Mucosa of rectum (tissue), 2 donors: Measurements from ENCODE around the gene AIM2.
"Not testable (repeated sequence)": the region's sequence is repeated elsewhere in the genome, so short reads cannot be mapped to it uniquely, and the experiment has no call there.

Source experiments
- H3K27ac ChIP-seq, 2 donors: one replicate each; pipeline ENCODE4 v1.7.0; 2013; ENCODE audit warnings: inconsistent platforms in 2 of 2, low read depth in 2 of 2, low read length in 2 of 2
- H3K27me3 ChIP-seq, 2 donors: one replicate each; pipeline ENCODE4 v1.7.0; 2013; ENCODE audit warnings: low read length in 2 of 2; ENCODE audit not compliant: control insufficient read depth in 2 of 2, insufficient read depth in 2 of 2
- H3K36me3 ChIP-seq, 2 donors: one replicate each; pipeline ENCODE4 v1.7.0; 2013; ENCODE audit warnings: low read length in 2 of 2; ENCODE audit not compliant: control insufficient read depth in 2 of 2, insufficient read depth in 2 of 2
- H3K4me1 ChIP-seq, 2 donors: one replicate each; pipeline ENCODE4 v1.7.0; 2013; ENCODE audit warnings: low read length in 2 of 2, mild to moderate bottlenecking in 1 of 2; ENCODE audit not compliant: control insufficient read depth in 2 of 2, insufficient read depth in 2 of 2
- H3K4me3 ChIP-seq, 2 donors: one replicate each; pipeline ENCODE4 v1.7.0; 2013; ENCODE audit warnings: low read length in 2 of 2
- H3K9ac ChIP-seq, 2 donors: one replicate each; pipeline ENCODE4 v1.7.0; 2013; ENCODE audit warnings: low read length in 2 of 2, low read depth in 1 of 2, mild to moderate bottlenecking in 1 of 2
- H3K9me3 ChIP-seq, 2 donors: one replicate each; pipeline ENCODE4 v1.7.0; 2013; ENCODE audit warnings: low read length in 2 of 2; ENCODE audit not compliant: control insufficient read depth in 2 of 2
- donor health status: healthy.
- donor health status: Normal muscosa, but diverticular disease.

The AIM2 gene

DNA sequence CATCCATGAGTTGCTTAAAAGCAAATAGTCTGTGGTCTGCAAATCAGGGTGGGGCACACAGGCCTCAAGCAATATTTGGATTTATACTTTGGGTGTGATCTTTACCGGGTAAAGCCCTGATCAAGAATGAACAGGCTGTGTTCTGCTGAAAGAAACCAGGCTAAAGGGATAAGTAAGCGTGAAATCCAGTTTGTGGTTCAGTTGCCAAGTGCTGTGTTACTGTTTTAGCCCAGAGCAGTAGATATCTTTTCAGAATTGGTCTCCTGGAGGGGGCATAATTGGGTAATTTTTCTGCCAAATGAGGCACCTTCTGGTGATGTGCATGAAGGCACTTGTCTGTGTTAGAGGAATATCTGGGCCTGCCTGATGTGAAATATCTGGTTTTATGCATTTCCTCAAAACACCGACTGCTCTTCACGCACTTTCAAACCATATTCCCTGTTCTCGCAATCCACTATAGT, 21.4 kb downstream of the AIM2 start:
- Histone ChIP-seq H3K36me3 (peaks cover 33 to 36% of the 10 kb centered on the region in 2 donors), H3K4me3 (no peak overlapping the region), H3K4me1 (no peaks in the 10 kb centered on the region), H3K27me3 (no peaks in the 10 kb centered on the region), H3K9ac (no peak overlapping the region), H3K9me3 (no peaks in the 10 kb centered on the region), H3K27ac (no peak overlapping the region)

DNA sequence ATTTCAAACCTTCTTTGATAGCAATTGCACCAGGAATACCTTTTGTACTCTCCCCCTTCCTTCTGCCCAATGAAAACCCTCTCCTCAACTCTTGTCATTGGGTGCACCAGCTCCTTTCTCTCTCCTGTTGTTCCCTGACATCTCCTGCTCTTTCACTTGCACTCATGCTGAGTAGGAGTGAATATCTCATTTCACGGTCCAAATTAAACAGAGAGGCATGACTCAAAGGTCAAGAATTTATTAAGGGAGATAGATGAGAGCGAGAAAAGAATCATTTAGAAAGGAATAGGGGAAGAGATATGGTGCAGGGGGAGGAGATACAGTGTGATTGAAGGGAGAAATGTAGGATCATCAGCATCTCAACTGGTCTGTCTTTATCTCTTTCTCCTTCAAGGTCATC, 22.1 kb downstream of the AIM2 start:
- Histone ChIP-seq H3K4me3 (no peak overlapping the region), H3K27ac (no peak overlapping the region), H3K9me3 (no peaks in the 10 kb centered on the region), H3K9ac (no peak overlapping the region), H3K36me3 (peaks cover 35 to 38% of the 10 kb centered on the region in 2 donors), H3K4me1 (no peaks in the 10 kb centered on the region), H3K27me3 (no peaks in the 10 kb centered on the region)

DNA sequence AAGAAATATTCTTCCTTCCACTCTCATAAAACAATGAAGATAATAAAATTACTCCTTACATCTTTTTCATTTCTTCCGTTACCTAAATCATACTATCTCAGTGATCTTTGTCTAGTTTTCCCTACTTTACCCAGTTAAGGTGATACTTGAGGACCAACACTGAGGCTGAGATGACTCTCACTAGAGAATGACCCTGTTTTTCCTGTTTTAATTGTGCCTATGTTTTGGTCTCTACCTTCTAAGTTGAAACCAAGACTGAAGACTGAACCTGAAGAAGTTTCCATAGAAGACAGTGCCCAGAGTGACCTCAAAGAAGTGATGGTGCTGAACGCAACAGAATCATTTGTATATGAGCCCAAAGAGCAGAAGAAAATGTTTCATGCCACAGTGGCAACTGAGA, 25.1 kb downstream of the AIM2 start:
- no peaks in the 10 kb centered on the region for H3K9me3 ChIP-seq
- no peaks in the 10 kb centered on the region for H3K27me3 ChIP-seq
- no peak overlapping the region for H3K4me3 ChIP-seq
- H3K27ac ChIP-seq = no peak overlapping the region
- H3K36me3 ChIP-seq = peaks cover 40 to 42% of the 10 kb centered on the region in 2 donors
- H3K9ac ChIP-seq = no peak overlapping the region
- no peaks in the 10 kb centered on the region for H3K4me1 ChIP-seq

DNA sequence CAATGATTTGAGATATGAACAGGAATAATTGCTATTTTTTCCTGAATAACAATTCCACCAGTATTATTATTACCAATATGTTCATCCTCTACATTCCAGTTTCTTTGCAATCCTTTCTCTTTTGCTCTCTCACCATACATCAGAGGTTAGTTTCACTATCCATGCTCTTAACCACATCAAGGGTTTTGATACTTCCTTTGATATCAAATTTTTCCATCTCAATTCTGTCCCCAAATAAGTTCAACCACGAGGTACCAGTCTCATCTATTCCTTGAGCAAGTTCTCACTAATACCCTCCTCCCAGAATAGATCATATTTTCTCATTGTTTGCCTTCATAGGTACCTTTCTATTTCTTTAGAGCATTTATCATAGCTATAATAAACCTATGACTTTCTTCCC, 30.1 kb downstream of the AIM2 start:
- not testable (repeated sequence) for H3K27me3 ChIP-seq, H3K4me1 ChIP-seq, H3K9me3 ChIP-seq, H3K27ac ChIP-seq, H3K4me3 ChIP-seq, H3K9ac ChIP-seq
- peaks cover 21 to 27% of the 10 kb centered on the region in 2 donors for H3K36me3 ChIP-seq

DNA sequence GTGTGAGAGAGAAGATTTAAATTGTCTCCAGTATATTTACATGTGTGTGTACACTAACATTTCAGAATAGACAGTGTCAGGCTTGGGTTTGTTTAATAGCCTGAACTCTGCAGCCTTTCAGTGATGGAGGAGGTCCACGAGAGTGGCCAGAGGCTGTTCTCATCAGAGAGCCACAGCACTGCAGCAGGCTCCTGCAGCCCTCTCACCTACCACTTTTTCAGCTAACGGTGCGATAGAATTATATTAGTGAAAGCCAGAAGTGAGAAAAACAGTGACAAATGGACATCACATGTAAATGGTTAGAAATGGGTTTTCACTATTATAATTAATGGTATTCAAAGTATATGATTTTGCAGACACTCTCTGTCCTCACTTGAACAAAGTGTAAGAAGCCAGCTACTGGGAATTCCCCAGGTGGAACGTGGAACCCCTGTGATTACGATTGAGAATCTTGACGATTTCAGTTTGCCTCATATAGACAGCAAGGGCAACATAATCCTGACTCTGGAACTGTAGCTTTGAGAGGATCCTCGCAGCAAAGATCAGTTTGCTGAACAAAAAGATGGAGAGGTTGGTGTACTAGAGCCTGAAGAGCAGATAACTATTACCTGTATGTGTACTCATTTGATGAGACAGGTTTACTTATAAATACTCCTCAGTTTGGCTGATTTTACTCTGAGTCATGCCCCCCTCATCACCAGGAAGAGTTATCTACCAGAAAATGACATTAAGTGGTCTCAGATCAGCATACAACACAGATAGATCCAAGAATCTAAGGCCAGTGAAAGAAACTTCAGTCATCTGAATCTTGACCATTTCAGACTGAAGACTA, 35.5 kb downstream of the AIM2 start:
- H3K27ac ChIP-seq = no peak overlapping the region
- peaks cover 20 to 35% of the 10 kb centered on the region in 2 donors for H3K36me3 ChIP-seq
- H3K4me1 ChIP-seq = no peaks in the 10 kb centered on the region
- no peak overlapping the region for H3K4me3 ChIP-seq
- no peaks in the 10 kb centered on the region for H3K9me3 ChIP-seq
- H3K9ac ChIP-seq = no peak overlapping the region
- H3K27me3 ChIP-seq = no peaks in the 10 kb centered on the region

DNA sequence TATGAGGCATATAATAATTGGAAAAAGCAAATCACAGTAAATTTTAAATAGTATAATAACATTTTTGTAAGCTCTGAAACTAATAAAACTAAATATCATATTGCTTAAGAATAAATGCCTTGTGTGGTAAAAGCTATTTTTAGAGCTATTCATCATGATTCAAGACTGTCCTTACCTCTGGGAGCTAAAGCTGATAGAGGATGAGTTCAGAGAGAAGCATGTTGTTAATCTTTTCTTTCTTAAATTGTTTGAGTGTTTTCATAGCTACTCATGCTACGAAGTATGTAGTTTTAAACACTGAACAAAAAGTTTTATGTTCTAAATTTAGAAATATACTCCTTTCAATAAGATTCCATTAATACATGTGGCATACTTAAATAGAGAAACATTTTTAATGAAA, 36.4 kb downstream of the AIM2 start:
- Histone ChIP-seq H3K36me3 (peaks cover 23 to 41% of the 10 kb centered on the region in 2 donors), H3K4me1 (no peaks in the 10 kb centered on the region), H3K9me3 (no peaks in the 10 kb centered on the region), H3K27ac (no peak overlapping the region), H3K4me3 (no peak overlapping the region), H3K27me3 (no peaks in the 10 kb centered on the region), H3K9ac (no peak overlapping the region)

DNA sequence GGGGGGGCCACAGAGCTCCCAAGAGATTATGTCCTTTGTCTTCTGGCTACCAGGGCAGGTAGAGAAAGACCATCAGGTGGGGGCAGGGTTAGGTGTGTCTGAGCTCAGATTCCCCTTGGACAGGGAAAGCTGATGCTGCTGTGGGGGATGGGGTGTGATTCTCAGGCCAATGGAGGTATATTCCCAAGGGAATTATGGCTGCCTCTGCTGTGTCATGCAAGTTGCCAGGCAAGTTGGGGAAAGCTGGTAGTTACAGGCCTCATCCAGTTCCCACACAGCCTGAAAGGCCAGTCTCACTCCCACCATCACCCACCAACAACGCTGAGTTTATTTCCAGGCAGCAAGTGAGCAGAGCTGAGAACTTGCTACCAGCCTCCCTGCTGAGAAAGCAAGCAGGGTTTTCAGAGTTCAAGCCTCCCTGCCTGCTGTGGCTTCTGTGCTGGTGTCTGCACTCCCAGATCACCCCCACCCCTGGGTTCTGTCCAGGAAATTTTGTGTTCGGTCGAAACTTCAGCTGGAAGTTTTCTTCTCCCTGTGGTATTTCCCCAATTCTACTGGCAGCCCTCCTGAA, 45.6 kb downstream of the AIM2 start:
- Histone ChIP-seq H3K4me1 (no peaks in the 10 kb centered on the region), H3K27ac (no peak overlapping the region), H3K27me3 (no peaks in the 10 kb centered on the region), H3K9ac (no peak overlapping the region), H3K4me3 (no peak overlapping the region), H3K9me3 (no peaks in the 10 kb centered on the region), H3K36me3 (peaks cover 27 to 32% of the 10 kb centered on the region in 2 donors)

DNA sequence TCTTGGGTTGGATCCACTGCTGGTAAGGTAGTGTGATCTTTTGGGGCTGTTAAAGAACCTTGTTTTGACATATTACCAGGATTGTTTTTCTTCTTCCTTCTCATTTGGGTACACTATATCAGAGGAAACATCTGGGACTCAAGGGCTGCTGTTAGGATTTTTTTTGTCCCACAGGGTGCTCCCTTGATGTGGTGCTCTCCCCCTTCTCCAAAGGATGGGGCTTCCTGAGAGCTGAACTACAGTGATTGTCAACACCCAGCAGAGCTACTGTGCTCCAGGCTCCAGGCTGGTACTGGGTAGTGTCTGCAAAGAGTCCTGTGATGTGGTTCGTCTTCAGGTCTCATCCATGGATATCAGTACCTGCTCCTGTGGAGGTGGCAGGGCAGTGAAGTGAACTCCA, 46.3 kb downstream of the AIM2 start:
- H3K9ac ChIP-seq = no peak overlapping the region
- no peaks in the 10 kb centered on the region for H3K4me1 ChIP-seq
- no peak overlapping the region for H3K4me3 ChIP-seq
- H3K27me3 ChIP-seq = no peaks in the 10 kb centered on the region
- no peak overlapping the region for H3K27ac ChIP-seq
- H3K36me3 ChIP-seq = peaks cover 22 to 27% of the 10 kb centered on the region in 2 donors
- no peaks in the 10 kb centered on the region for H3K9me3 ChIP-seq

DNA sequence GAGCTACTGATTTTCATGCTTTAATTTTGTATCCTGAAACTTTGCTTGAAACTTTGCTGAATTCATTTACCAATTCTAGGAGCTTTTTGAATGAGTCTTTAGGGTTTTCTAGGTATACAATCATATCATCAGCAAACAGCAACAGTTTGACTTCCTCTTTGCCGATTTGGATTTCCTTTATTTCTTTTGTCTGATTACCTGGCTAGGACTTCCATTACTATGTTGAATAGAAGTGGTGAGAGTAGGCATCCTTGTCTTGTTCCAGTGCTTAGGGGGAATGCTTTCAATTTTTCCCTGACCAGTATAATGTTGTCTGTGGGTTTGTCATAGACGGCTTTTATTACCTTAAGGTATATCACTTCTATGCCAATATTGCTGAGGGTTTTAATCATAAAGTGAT, 49.7 kb downstream of the AIM2 start:
- H3K9me3 ChIP-seq, H3K4me1 ChIP-seq: not testable (repeated sequence)

DNA sequence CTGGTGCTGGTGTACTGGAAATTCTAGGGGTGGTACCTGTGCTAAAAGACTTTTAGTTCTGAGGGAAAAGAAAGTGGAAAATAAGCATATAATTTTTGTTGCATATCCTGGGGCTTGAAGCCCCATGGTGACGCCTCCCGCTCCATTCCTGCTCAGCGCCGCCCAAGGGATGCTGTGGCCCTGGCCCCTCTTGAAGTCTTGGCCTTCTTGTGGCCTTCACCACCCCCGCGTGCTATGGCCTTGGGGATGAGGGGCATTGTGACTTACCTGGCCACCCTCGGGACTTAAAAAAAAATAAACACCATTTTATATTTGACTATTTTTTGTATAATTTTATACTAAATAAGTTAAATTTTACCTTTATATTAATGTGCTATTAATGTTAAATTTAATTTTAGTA, 51.5 kb downstream of the AIM2 start:
- H3K4me1 ChIP-seq = no peaks in the 10 kb centered on the region
- no peaks in the 10 kb centered on the region for H3K27me3 ChIP-seq
- H3K4me3 ChIP-seq = no peak overlapping the region
- H3K9ac ChIP-seq = no peak overlapping the region
- no peak overlapping the region for H3K27ac ChIP-seq
- H3K36me3 ChIP-seq = peaks cover 0 to 10% of the 10 kb centered on the region in 2 donors
- no peaks in the 10 kb centered on the region for H3K9me3 ChIP-seq

More for the DNA sequence above, 49.7 kb downstream of the AIM2 start:
- H3K36me3 ChIP-seq, H3K9ac ChIP-seq, H3K27ac ChIP-seq, H3K27me3 ChIP-seq, H3K4me3 ChIP-seq: not testable (repeated sequence)
